GM12891 (cell line): ENCODE results near the gene NKX2-8.

Experiments used
- PAX5 ChIP-seq: IDR thresholded peaks from 2 replicates; pipeline ENCODE4 v1.6.1; 2011; ENCODE audit warnings: low read length, moderate library complexity, mild to moderate bottlenecking; ENCODE audit not compliant: insufficient read depth, severe bottlenecking
- POLR2A ChIP-seq: IDR thresholded peaks from 2 replicates; pipeline ENCODE4 v1.6.1; 2011; ENCODE audit warnings: low read depth, low read length, control low read depth
- POLR2AphosphoS5 ChIP-seq: IDR thresholded peaks from 2 replicates; pipeline ENCODE4 v1.6.1; 2011; ENCODE audit warnings: low read depth, low read length, control low read depth

- TF ChIP-seq POLR2AphosphoS5: no peak
- TF ChIP-seq PAX5: no peak
- TF ChIP-seq POLR2A: no peak
Observed at GRCh38 chr14:36555998-36556743, 26.2 kb downstream of the NKX2-8 start.
